Measurements from ENCODE around the gene TNFRSF8.

DNA sequence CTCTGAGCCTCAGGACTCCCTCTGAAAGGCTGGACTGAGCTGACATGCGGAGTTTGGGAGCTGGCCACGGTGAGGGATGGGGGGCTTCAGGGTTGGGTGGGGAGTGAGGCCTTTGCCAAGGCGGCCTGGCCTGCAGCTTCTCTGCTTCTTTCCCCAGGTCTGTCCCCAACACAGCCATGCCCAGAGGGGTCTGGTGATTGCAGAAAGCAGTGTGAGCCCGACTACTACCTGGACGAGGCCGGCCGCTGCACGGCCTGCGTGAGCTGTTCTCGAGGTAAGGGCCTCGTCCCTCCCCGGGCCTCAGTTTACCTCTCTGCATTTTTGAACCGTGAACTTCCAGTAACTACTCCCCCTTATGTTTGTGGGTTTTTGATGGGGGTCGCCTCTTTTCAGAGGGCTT is 48.6 kb downstream of the TNFRSF8 start:
- TF ChIP-seq CTCF (IDR thresholded peaks at IDR 0.05) (no peak), POLR2A (IDR thresholded peaks at IDR 0.05) (no peak), POLR2AphosphoS5 (IDR thresholded peaks at IDR 0.05) (no peak)
